Stimulated activated CD8-positive, alpha-beta memory T cell treated with anti-CD3 and anti-CD28 coated beads, Interleukin-7, amount 100 ng/mL, for 24 hours (primary cell): Measurements from ENCODE around the gene FOXP4.

Source experiments
- DNase-seq: peaks from one replicate; pipeline ENCODE4 v3.0.0-alpha.2; 2020; ENCODE audit warnings: low read depth

The FOXP4 gene, protein sequence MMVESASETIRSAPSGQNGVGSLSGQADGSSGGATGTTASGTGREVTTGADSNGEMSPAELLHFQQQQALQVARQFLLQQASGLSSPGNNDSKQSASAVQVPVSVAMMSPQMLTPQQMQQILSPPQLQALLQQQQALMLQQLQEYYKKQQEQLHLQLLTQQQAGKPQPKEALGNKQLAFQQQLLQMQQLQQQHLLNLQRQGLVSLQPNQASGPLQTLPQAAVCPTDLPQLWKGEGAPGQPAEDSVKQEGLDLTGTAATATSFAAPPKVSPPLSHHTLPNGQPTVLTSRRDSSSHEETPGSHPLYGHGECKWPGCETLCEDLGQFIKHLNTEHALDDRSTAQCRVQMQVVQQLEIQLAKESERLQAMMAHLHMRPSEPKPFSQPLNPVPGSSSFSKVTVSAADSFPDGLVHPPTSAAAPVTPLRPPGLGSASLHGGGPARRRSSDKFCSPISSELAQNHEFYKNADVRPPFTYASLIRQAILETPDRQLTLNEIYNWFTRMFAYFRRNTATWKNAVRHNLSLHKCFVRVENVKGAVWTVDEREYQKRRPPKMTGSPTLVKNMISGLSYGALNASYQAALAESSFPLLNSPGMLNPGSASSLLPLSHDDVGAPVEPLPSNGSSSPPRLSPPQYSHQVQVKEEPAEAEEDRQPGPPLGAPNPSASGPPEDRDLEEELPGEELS

DNA sequence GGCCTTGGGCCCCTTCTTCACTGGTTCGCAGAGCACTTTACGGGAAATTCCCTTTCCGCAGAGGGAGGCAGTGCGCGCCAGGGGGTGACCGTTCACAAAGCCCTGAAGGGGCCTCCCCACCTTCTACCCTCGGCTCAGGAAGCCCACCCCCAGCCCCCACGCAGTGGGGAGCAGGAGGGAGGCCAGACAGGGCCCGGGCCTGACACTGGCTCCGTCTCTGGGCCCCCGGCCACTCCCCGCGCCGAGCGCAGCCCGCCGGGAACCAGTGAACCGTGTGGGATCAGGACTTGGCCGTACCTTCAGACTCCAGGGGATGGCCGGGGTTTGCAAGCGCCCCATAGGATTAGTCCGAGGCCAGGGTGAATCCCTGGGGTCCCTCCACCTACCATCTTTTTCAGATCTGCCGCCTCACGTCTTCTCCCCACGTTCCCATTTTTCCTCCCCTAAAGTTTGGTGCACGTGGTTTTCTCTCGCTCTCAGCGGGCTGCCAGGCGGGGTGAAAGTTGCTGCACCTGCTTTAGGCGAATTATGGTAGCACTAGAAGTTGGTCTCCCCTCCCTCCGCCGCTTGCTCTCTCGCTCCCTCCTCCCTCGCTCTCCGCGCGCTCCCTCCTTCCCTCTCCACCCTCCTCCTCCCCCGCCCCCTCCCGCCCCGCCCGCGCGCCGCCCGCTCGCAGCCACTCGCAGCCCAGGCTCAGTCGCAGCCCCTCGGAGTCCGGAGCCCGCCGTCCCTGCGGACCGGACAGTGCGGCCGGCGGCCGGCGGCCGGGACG, at the start of gene FOXP4:
TSS of gene FOXP4 (plus strand) at position 679 of the 772 bp plus-strand sequence. CDS start 19,380 bp downstream, outside the sequence.
- peak; percentile 59 for DNase-seq

DNA sequence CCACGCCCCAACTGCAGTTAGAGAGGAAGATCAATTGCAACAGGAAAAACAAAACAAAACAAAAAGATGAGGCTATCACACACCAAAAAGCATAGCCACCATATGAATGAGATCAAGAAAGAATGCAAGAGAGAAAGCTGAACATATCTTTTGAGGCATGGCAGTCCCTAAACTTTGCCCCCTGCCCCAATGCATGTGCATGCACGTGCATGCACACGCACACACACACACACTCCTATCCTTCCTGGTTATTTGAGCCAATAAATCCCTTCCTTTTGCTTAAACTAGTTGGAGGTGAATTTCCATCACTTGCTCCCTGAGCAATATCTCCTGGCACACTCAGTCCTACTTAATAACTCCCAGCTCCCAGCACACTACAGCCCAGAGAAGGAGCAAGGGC, 48.6 kb upstream of the FOXP4 start:
- no peak for DNase-seq

- no peak for DNase-seq
Observed at GRCh38 chr6:41497994-41498393, 48.2 kb upstream of the FOXP4 start.

DNA sequence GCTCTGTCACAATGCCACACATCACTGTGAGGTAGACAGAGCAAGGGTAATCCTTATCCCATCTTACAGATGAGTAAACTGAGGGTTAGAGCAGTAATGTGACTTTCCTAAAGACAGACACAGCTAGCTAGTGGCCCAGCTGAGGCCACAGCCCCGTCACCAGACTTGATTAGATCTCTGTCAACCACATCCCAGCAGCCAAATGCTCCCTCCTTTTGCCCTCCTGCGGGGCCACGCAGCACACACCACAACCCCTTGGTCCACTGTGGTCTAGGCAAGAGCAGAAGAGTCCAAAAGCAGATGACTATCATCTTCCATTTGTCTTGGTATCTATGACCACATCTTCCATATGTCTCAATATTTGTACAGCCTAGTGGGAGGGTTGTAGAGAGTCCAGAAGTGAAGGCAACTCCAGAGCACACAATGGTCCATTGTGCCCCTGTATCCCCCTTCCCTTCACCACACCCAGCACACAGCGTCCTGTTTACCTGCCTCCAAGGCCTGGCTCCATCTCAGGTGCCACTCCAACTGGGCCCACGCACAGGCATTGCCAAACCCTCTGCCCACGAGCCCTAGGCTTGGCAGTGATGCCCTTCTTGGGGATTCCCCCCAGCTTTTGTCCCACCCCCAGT, 47.1 kb upstream of the FOXP4 start:
- no peak for DNase-seq

DNA sequence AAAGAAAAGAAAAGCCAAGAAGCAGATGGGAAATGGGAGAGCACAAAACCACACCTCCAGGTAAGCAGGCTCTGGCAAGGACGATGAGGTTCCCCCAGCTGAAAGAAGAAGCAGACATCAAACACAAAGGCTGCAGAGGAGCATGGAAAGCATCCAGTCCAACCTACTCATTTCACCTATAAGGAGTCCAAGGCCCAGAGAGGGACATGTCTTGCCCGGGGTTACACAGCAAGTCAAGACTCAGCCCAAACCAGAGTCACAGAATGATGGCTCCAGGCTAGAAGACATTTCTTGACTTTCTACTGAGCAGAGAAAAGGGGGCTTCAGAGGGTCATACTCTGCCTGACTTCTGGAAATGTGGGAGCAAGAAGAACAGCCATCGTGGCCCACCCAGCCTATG, 45.6 kb upstream of the FOXP4 start:
- DNase-seq, result no peak

GRCh38 chr6:41502566-41502916, 43.6 kb upstream of the FOXP4 start:
- DNase-seq, result no peak

DNA sequence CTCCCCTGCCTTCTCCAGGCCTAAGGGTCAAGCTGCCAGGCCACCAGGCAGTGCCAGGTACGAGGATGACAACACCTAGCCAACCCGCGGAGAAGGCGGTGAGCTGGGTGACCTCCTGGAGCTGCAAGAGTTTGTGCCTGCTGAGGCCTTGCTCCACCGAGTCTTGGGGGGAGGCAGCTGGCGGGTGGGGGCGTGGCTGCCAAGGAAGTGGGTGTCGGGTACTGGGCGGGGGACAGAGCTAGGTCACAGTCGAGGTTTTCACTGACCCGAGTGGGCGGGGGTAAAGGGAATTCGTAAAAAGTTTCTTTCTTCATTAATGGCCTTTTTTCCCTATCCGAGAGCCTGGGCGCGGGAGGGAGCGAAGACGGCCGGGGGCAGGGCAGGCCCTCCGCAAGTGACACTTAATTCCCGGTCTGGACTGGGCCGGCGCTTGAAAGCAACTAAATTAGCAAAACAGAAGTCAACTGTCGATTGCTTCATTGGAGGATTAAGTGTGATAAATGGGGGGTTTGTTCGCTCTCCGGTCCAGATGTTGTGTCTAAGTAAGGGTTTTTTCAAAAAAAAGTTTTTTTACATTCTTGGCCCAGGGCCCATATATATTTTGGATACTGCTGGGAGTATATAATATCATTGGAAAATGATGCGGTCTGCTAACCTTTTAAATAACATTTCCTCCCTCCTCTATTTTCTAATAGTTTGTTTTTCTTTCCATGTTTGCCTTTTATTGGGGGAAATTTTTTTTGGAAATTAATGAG, 43.1 kb upstream of the FOXP4 start:
- no peak for DNase-seq

GRCh38 chr6:41503827-41504465, 42.2 kb upstream of the FOXP4 start:
- no peak for DNase-seq

- no peak for DNase-seq
Observed at GRCh38 chr6:41504466-41505121, 41.6 kb upstream of the FOXP4 start.

DNA sequence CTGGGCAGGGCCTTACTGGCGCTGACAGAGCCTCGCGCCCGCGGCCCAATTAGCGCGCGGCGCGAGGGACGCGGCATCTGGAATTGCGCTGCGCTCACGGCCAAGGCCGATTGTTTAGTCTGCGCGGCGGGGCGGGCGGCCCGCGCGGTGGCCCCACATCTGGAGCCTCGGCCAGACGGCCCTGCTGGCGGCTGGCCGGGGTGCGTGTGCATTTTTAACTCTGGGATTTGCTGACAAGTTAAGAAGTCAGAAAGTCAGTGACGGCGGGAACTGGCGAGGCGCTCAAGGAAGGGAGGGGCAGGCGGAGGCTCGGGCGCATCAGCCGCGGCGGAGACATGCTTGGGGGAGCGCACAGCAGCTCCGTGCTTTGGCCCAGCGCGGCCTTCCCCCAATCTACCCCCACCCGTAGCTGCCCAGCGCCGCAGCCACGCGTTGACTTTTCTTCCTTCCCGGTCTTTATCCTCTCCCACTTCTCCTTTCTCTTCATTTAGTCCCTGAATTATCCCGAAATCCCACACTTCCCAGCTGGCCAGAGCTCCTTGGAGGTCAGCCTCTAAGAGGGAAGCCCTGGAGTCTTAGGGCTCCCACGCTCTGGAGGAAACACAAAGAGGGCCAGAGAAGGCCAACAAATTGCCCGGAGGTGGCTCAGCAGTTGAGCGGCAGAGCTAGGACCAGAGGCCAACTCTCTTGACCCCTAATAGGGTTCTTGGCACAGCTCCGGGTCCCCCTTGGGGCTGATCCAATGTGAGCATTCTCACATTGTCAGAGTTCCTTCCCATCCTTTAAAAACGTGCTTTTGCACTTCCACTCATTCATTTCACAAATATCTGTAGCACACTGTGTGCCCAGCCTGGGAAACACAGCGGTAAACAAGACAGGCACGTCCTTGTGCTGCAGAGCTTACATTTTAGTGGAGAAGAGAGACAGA, 40.8 kb upstream of the FOXP4 start:
- DNase-seq, result no peak

DNA sequence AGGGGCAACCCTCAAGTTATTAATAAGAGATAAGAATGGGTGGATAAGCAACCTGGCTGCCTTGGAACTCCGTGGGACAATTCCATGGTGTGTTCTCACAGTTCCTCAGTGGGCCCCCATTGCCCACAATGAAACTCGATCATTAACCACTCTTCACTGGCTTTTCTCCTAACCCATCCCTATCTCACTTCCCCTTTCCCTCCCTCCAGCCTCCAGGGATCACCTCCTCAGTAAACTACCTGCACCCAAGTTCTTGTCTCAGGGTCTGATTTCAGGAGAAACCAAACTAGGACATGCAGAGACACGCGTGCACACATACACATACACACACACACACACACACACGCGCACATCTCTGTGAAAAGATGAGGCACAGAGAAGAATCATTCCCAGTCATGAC, 37.7 kb upstream of the FOXP4 start:
- DNase-seq, result no peak

GRCh38 chr6:41509580-41509979, 36.6 kb upstream of the FOXP4 start:
- DNase-seq, result no peak

GRCh38 chr6:41511443-41512060, 34.6 kb upstream of the FOXP4 start:
- DNase-seq, result no peak

DNA sequence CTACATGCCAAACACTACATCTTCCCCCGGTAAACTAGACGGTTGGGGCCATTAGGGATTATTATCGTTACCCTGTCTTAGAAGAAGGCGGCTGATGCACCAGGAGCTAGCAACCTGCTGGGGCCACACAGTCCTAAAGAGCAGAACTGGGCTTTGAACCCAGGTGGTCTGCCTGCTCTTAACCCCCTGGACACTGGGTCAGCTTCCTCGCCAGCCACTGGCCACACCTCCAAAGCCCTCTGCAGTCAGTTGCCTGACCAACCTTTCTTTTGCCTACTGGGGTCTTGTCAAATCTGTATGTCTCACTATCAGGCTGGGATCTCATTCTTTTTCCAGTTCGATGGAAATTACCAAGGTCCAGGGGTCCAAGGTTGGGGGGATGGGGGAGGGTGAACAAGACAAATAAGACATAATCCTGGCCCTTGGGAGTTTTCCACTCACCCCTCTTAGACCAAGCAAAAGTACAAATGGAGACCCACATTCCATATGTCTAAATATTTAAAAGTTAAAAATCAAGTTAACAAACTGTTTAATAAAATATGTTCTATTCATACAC, 34.0 kb upstream of the FOXP4 start:
- DNase-seq, result no peak

DNA sequence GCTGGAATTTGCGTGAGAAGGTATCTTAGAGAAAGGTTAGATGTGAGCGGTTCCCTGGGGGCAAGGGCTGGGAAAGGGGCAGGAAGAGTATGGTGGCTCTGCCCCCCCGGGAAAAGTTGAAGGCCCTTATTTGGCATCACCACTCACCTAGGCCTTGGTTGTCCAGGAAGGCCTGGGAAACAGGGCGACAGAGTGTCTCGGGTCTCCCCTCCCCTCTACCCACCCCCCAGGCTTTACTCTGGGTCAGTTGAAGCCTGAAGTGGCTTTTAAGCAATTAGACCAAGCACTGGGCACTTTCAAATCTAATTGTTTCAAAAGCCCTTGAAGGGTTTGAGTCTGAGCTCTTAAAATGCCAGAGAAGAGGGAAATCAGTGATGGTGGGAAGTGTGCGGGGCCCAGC, 30.2 kb upstream of the FOXP4 start:
- DNase-seq, result no peak

GRCh38 chr6:41518118-41518517, 28.1 kb upstream of the FOXP4 start:
- no peak for DNase-seq

GRCh38 chr6:41519305-41519744, 26.9 kb upstream of the FOXP4 start:
- no peak for DNase-seq
